GM18861 (cell line): ENCODE results near the gene PRDM2.
A peak's percentile ranks its signal among the peaks of the same experiment; 100 is the strongest.
"Not testable (repeated sequence)": the region's sequence is repeated elsewhere in the genome, so short reads cannot be mapped to it uniquely, and the experiment has no call there.

ENCODE experiments used
- ATAC-seq: cut with Tn5 transposase; IDR thresholded peaks from one replicate; pipeline ENCODE4 v1.9.1; 2021; ENCODE audit not compliant: unreplicated experiment

Gene PRDM2

DNA sequence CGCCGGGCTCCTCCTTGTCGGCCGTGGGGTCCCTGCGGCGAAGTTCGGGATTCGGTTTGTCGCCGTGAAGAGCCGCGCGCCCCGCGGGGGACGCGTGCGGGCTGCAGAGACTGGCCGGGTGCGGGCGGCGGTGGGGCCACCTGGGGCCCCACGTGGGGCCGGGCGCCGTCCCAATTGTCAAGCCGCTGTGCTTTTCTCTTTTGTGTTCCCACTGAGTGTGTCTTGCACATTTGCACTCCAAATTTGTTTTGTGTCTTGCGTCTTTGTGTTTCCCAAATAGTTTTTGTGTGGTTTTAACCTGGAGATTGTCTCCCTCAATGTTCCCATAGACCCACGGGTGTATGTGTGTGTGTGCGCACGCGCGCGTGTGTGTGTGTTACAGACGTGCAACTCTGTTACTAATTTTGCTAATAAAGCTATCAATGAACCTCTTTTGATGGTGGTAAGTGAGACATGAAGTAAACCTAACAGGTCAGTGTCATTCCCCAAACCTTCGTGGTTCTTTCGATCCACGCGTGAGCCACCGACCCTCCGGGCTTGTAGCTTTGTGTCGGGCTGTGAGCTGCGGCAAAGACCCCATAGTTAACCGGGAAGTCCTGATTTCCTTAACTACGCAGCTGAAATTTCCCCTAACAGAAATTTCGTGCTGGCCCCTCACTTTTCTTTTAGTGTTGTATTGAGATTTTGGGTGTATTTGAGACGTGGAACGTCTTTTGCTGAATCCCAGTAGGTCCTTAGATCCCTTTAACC, 708 bp downstream of the PRDM2 start:
- peak; percentile 13 for ATAC-seq

DNA sequence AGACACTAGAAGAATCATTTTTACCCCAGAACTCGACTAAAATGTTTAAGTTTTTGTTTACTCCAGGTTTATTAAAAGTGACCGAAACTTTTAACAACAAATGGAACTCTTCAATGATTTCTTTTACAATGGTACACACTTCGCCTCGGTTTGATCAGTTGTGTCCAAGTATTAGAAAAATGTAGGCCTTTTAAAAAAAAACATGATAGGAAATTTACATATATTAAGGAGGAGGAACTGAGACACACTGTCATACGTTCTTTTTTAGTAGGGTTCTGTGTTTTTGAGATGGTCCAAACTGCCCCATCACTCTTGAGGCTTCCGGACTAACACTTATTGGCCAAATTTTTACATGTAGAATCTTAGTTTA, 1.3 kb downstream of the PRDM2 start:
- peak; percentile 29 for ATAC-seq

- peak; percentile 75 for ATAC-seq
Measured at GRCh38 chr1:13702425-13703127, 2.6 kb downstream of the PRDM2 start.

DNA sequence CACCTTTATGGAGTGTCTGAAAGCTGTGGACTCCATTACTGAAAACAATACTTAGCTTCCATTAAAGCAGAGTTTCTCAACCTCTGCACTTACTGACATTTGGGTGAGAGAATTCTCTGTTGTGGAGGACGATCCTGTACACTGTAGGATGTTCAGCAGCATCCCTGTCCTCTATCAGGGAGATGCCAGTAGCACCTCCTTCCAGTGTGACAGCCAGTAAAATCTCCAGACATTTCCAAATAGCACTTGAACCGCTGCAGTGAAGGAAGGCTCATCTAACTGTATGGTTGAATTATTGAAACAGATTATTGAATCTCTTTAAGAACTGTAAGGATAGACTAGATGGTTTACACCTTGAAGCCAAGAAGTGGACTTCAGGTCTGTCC, 3.1 kb downstream of the PRDM2 start:
- ATAC-seq = no peak

DNA sequence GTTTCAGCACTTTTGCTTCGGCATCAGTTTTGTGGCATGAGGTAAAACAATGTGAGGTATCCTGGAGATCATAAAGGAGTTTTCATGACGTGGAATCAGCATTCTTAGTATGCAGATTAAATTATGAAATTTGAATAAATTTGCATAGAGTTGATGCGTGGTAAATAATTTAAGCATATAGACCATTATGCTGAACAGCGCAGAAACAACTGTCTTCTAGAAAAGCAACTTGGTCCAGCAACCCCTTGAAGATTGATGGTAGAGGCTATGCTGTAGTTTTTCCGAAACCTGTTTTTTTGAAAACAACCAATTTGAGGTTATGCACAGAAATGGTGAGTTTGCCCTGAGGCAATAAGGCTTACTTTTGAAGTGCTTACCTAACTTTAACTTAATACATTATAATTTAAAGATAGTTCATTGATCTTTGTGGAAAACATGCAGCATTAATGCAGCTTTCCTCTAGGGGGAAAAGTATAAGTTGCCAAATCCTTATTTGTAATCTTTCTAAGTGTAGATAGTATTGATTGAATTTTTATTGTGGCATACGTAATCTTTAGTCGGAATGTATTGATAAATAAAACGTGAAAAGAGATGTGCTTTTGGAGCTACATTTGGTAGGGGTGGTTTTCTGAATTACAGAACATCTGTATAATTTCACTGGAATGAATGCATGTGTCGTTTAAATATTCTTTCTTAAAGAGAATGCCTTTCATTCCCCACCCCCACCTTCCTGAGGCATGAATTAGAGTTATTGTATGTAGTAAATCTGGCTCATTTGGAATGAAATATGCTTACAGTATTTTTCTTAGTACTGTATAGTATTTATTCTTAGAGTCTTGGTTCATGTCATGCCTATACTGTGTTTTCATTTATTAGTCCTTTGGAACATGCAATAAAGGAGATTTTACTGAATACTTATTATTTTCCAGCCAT, 3.8 kb downstream of the PRDM2 start:
- ATAC-seq = no peak

- no peak for ATAC-seq
Measured at GRCh38 chr1:13706046-13706445, 6.1 kb downstream of the PRDM2 start.

- no peak for ATAC-seq
Measured at GRCh38 chr1:13707164-13707563, 7.2 kb downstream of the PRDM2 start.

GRCh38 chr1:13708380-13708982, 8.5 kb downstream of the PRDM2 start:
- ATAC-seq = no peak

GRCh38 chr1:13710086-13710485, 10.1 kb downstream of the PRDM2 start:
- no peak for ATAC-seq

DNA sequence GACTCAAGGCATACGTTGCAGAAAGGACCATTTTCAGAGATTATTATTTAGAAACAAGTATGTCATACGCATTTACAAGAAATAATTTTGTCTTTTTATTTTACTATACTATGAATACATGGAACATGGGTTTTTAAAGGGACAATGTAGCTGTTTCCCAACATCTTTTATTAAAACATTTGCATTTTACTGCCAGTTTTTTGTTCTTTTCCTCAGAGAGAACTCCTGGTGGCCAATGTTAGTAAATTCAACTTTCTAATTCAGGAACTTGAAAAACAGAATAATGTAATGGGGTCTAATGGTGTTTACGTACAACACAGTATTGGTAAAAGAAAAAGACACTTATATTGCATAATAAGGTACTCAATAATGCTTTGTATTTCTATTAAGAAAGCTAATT, 14.9 kb downstream of the PRDM2 start:
- no peak for ATAC-seq

DNA sequence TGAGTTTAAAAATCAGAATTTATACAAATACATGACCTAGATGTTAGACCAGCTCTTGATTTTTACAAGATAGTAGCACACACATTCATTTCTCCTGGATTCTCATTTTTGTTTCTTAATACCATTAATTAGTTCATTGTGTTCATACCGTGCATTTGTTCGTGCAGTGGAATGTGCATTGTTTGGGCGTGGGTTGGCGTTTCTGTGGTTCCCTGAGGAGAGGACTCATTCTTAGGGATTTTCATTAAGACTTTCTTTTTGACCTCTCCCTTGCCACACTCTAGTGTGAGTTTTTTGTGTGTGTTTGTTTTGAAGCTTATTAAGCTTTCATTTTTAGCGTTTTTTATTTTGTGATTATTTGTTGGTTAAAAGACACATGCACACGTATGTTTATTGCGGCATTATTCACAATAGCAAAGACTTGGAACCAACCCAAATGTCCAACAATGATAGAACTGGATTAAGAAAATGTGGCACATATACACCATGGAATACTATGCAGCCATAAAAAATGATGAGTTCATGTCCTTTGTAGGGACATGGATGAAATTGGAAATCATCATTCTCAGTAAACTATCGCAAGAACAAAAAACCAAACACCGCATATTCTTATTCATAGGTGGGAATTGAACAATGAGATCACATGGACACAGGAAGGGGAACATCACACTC, 15.8 kb downstream of the PRDM2 start:
- ATAC-seq = not testable (repeated sequence)

- no peak for ATAC-seq
Measured at GRCh38 chr1:13722808-13723360, 22.9 kb downstream of the PRDM2 start.

DNA sequence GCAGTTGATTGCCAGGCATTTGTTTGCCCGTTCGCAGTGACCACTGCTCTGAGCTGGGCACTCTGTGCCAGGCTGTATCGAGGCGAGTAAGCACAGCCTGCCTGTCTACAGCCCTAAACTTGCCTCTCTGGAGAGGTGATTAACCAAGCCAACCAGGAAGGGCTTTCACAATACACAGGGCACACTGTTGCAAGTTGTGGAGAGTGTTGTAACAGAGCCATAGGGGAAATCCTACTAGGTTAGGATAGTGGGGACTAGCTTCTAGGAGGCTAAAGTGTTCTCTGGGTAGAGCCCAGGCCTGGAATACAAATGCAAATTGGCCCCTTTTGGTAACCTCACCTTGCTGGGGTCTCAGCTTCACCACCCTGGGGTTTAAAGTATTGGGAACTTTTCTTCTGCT, 23.8 kb downstream of the PRDM2 start:
- ATAC-seq = no peak

GRCh38 chr1:13725714-13726175, 25.8 kb downstream of the PRDM2 start:
- no peak for ATAC-seq

- no peak for ATAC-seq
Measured at GRCh38 chr1:13728091-13728715, 28.2 kb downstream of the PRDM2 start.

GRCh38 chr1:13730291-13730690, 30.3 kb downstream of the PRDM2 start:
- no peak for ATAC-seq

DNA sequence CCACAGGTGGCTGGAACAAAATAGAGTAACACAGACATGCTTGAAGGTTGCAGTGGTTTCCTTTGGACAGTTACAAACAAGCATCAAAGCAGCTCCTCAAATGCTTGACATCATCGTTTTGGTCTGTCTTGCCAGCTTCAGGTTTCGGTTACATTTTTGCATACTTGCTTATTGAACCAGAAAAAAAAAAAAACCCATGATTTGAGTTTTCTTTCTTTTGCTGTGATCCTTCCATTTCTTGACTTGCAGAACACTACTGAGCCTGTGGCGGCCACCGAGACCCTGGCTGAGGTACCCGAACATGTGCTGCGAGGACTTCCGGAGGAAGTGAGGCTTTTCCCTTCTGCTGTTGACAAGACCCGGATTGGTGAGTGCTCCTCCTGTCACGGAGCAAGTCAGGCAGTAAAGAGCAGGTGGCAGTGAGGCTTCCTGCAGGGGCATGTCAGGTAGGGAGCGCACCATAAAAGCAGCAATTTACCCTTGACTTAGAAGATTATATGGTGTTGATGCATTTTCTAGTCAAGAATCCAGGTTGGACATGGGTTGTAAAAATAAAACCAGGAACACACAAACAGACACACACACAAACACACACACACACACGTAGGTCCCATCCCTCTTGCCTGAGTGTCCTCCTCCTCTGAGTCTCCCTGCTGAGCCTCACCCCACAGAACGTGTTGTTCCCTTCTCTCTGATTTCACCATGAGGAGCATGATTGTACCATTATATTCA, 30.9 kb downstream of the PRDM2 start:
- ATAC-seq = peak; percentile 90

DNA sequence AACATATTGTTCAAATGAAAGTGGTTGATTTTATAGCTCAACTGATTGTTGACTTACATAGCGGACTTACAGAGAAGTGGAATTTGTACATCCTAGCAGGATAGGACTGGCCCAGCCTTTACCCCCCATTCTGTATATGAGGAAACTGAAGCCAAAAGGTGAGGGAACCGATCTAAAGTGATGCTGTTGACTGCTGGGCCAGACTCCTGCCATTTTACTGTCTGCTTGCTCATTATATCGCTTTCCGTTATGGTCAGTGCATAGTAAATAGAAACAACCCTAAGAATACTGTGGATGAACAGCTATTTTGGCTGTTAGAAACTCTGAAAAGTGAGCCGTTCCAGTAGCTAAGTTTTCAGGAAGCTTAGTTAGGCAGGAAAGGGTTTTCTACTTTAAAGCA, 31.9 kb downstream of the PRDM2 start:
- ATAC-seq = no peak
